HepG2 (cell line): Measurements from ENCODE around the gene FAM83D. TPM values are rescaled to one million over a fixed set of nuclear protein-coding genes. Genes with fewer than 3 reads are reported as not detected.

Source experiments
- ADNP ChIP-seq: sonication (generic); formaldehyde crosslinking; IDR thresholded peaks from 2 replicates; pipeline ENCODE4 v1.4.0; 2020; ENCODE audit warnings: missing genetic modification reagents
- ARID2 ChIP-seq: sonication (generic); formaldehyde crosslinking; IDR thresholded peaks from 2 replicates; pipeline ENCODE4 v1.8.1; 2022; ENCODE audit warnings: mild to moderate bottlenecking, missing genetic modification reagents, borderline replicate concordance
- ATF7 ChIP-seq, 2 experiments: fragments of 450-650 bp in 1 of 2; sonication (generic) in 1 of 2; formaldehyde crosslinking in 1 of 2; IDR thresholded peaks; 2 replicates each; pipeline versions ENCODE4 v1.4.0 to v1.6.1; 2016 to 2020; ENCODE audit warnings: antibody characterized with exemption in 1 of 2, mild to moderate bottlenecking in 1 of 2, missing genetic modification reagents in 1 of 2
- BCLAF1 ChIP-seq: fragments of 450-650 bp; IDR thresholded peaks from 2 replicates; pipeline ENCODE4 v1.6.1; 2017; ENCODE audit warnings: mild to moderate bottlenecking
- DNMT3B ChIP-seq: conservative IDR thresholded peaks from 2 replicates; pipeline ENCODE4 v1.6.1; 2016; ENCODE audit warnings: missing biosample characterization, control low read depth
- EED ChIP-seq: sonication (generic); formaldehyde crosslinking; IDR thresholded peaks from 2 replicates; pipeline ENCODE4 v1.5.0; 2020; ENCODE audit warnings: mild to moderate bottlenecking, missing genetic modification reagents
- GATAD1 ChIP-seq: IDR thresholded peaks from 2 replicates; pipeline ENCODE4 v1.6.1; 2016; ENCODE audit warnings: missing genetic modification reagents, missing compliant biosample characterization
- HBP1 ChIP-seq: IDR thresholded peaks from 2 replicates; pipeline ENCODE4 v1.6.1; 2016; ENCODE audit warnings: low read depth, control low read depth
- IRF9 ChIP-seq: sonication (generic); formaldehyde crosslinking; IDR thresholded peaks from 2 replicates; pipeline ENCODE4 v1.8.0; 2022; ENCODE audit warnings: missing genetic modification reagents, mild to moderate bottlenecking, borderline replicate concordance
- KLF15 ChIP-seq: sonication (generic); formaldehyde crosslinking; IDR thresholded peaks from 2 replicates; pipeline ENCODE4 v1.8.1; 2023; ENCODE audit warnings: borderline replicate concordance, mild to moderate bottlenecking, inconsistent platforms, missing genetic modification reagents, mixed read lengths
- NAIF1 ChIP-seq: sonication (generic); formaldehyde crosslinking; IDR thresholded peaks from 2 replicates; pipeline ENCODE4 v1.5.0; 2020; ENCODE audit warnings: mild to moderate bottlenecking, missing genetic modification reagents, borderline replicate concordance
- NRL ChIP-seq: sonication (generic); formaldehyde crosslinking; IDR thresholded peaks from 2 replicates; pipeline ENCODE4 v1.5.0; 2020; ENCODE audit warnings: missing genetic modification reagents, mild to moderate bottlenecking, moderate library complexity, borderline replicate concordance
- RFX3 ChIP-seq: IDR thresholded peaks from 2 replicates; pipeline ENCODE4 v1.6.1; 2016; ENCODE audit warnings: missing biosample characterization, missing genetic modification reagents
- SUZ12 ChIP-seq: fragments of 150-350 bp; IDR thresholded peaks from 2 replicates; pipeline ENCODE4 v1.6.1; 2014; ENCODE audit warnings: low read depth, low read length
- ZNF646 ChIP-seq: sonication (generic); formaldehyde crosslinking; IDR thresholded peaks from 2 replicates; pipeline ENCODE4 v1.9.0; 2021; ENCODE audit warnings: mild to moderate bottlenecking, missing genetic modification reagents
- polyA plus RNA-seq, 8 experiments: library from polyadenylated mRNA; depleted of rRNA in 3 of 8; stranded (reverse) in 7 of 8; unstranded in 1 of 8; fragments of >200 nt; fragmentation: Illumina TruSeq in 4 of 8; extraction: Trizol in 4 of 8; gene quantifications; 2 replicates each; pipeline versions ENCODE4 v1.2.1 to v1.2.3, GENCODE V29; 2011 to 2016; ENCODE audit warnings: low read depth in 4 of 8, missing spikeins in 1 of 8, mixed read lengths in 1 of 8; ENCODE audit not compliant: insufficient read depth in 1 of 8
- total RNA-seq, 5 experiments: library from RNA; depleted of rRNA; stranded (reverse); fragments of >200 nt; fragmentation: Illumina TruSeq; extraction: Trizol; gene quantifications; 2 replicates each; pipeline ENCODE4 v1.2.3, GENCODE V29; 2016; ENCODE audit warnings: low read depth in 1 of 5

FAM83D gene
- total and polyA plus RNA-seq, 2 of the 13 experiments (the other 11 are each of a cell fraction or from before 2014, with no cell fraction given) = 51.4 to 64.0 TPM

DNA sequence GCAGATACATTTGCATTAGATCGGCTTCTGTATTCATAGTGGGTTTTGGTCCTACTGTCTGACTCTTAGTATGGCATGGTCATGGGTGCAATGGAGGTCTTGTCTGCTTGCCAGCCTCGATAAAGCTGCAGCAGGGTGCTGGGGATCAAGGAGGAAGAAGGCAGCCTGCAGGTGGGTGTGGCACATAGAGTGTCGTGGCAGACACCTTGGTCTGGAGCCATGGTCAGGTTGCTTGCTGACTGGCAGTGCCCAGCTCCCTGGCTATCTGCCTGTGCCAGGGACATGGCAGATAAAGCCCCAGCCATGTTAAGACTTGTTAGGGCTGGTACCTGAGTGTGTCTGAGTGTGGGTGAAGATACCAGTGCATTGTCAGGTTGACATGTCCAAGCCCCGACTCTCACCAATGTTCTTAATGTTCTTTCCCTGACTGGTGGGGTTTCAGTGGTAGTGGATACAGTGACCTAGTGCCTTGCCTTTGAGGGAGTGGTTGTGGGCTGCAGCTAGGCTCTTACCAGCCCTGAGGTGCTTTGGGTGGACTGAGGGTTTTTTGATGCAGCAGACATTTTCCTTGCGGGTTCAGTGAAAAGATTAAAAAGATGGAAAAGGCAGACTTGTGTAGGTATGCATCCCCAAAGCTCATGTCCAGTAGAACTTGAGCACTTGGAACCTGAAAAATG lies 1.8 kb downstream of the FAM83D start (continued):
- TF ChIP-seq KLF15 (no peak), ZNF646 (CRISPR knock-in tag) (no peak), NAIF1 (CRISPR knock-in tag) (no peak), ATF7 (IDR thresholded peaks at IDR 0.05) (no peak), ATF7 (CRISPR knock-in tag; IDR thresholded peaks at IDR 0.05) (no peak), GATAD1 (CRISPR knock-in tag) (0 out of 2 replicates have a peak, but pooled peaks have one; percentile 36), ADNP (no peak), RFX3 (CRISPR knock-in tag) (no peak), BCLAF1 (no peak), SUZ12 (no peak), HBP1 (no peak), DNMT3B (CRISPR knock-in tag) (no peak), EED (CRISPR knock-in tag) (0 out of 2 replicates have a peak, but pooled peaks have one; percentile 36), NRL (CRISPR knock-in tag) (0 out of 2 replicates have a peak, but pooled peaks have one; percentile 50), IRF9 (peak; percentile 66; the same call in 1 of the 2 replicates), ARID2 (CRISPR knock-in tag) (no peak)
